GM10248 (cell line): ENCODE results near the gene TXLNG.
"Not testable (repeated sequence)": the region's sequence is repeated elsewhere in the genome, so short reads cannot be mapped to it uniquely, and the experiment has no call there.

Source experiments
- CTCF ChIA-PET: fragments of 300-600 bp; sonication (Branson Sonifier 250); formaldehyde crosslinking; extraction: SDS; loops from one replicate; lab custom pipeline; 2021; ENCODE audit warnings: antibody characterized with exemption; lab: Yijun Ruan, JAX
- POLR2A ChIA-PET: fragments of 350-650 bp; sonication (Branson Sonifier 250); formaldehyde crosslinking; extraction: SDS; loops from one replicate; lab custom pipeline; 2020; ENCODE audit warnings: antibody characterized with exemption; lab: Yijun Ruan, JAX
- DNase-seq: peaks from one replicate; pipeline ENCODE4 v3.0.0; 2012; ENCODE audit errors: extremely low spot score
- TF ChIP-seq, protein P1 (sequence below): IDR thresholded peaks from 2 replicates; pipeline ENCODE4 v1.5.1; 2012; ENCODE audit warnings: mild to moderate bottlenecking, low read depth; ENCODE audit errors: extremely low read depth, missing control alignments, control extremely low read depth

TXLNG gene

GRCh38 chrX:16770970-16771482 lies 15.2 kb upstream of the TXLNG start:
- CTCF ChIA-PET, result interaction anchor here (1.4 kb wide), 1 partner anchor 14 kb away, joined by 3 read pairs; no protein-coding TSS in a partner anchor
- POLR2A ChIA-PET, result no interaction called here
- no peak for DNase-seq
- TF ChIP-seq, protein P1, sequence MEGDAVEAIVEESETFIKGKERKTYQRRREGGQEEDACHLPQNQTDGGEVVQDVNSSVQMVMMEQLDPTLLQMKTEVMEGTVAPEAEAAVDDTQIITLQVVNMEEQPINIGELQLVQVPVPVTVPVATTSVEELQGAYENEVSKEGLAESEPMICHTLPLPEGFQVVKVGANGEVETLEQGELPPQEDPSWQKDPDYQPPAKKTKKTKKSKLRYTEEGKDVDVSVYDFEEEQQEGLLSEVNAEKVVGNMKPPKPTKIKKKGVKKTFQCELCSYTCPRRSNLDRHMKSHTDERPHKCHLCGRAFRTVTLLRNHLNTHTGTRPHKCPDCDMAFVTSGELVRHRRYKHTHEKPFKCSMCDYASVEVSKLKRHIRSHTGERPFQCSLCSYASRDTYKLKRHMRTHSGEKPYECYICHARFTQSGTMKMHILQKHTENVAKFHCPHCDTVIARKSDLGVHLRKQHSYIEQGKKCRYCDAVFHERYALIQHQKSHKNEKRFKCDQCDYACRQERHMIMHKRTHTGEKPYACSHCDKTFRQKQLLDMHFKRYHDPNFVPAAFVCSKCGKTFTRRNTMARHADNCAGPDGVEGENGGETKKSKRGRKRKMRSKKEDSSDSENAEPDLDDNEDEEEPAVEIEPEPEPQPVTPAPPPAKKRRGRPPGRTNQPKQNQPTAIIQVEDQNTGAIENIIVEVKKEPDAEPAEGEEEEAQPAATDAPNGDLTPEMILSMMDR, result no peak

GRCh38 chrX:16771483-16772398 lies 14.5 kb upstream of the TXLNG start:
- DNase-seq, result no peak
- ChIA-PET POLR2A (no interaction called here), CTCF (interaction anchor here (1.4 kb wide), 1 partner anchor 15 kb away, joined by 3 read pairs; no protein-coding TSS in a partner anchor)
- TF ChIP-seq, protein P1, result no peak

DNA sequence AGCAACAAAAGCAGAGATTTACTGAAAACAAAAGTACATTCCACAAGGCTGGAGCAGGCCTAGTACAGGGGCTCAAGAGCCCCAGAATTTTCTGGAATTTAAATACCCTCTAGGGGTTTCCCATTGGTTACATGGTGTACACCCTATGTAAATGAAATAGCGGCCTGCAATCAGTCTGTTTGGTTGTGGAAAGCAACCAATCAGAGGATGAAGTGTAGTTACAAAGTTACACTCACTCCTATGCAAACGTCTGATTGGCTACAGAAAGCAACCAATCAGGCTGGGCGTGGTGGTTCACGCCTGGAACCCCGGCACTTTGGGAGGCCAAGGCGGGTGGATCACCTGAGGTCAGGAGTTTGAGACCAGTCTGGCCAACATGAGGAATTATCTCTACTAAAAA lies 13.8 kb upstream of the TXLNG start:
- no peak for DNase-seq
- POLR2A ChIA-PET, result no interaction called here
- CTCF ChIA-PET, result no interaction called here
- TF ChIP-seq, protein P1, result no peak

- DNase-seq, result no peak
- ChIA-PET POLR2A (no interaction called here), CTCF (no interaction called here)
- TF ChIP-seq, protein P1, result no peak
Observed at GRCh38 chrX:16774746-16775145, 11.5 kb upstream of the TXLNG start.

DNA sequence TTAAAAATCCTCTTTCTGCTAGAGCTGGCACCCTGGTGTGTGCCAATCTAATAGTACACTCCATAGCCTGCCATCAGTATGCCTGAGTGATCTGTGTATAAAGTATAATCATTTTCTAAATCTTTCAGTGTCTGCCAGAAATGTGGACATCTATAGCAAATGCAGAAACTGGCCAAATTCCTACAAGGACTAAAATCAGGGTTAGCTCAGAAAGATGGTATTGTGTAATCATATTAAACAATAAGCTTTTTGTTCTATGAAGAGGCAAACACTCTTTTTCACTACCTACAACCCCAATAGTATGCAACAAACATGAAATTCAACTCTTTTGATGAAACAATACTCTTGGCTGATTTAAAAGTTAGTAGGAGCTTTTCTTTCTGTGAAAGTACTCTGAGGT lies 7.7 kb upstream of the TXLNG start:
- ChIA-PET CTCF (no interaction called here), POLR2A (no interaction called here)
- TF ChIP-seq, protein P1, result no peak
- no peak for DNase-seq

GRCh38 chrX:16778993-16779392 lies 7.3 kb upstream of the TXLNG start:
- CTCF ChIA-PET, result no interaction called here
- POLR2A ChIA-PET, result no interaction called here
- DNase-seq, result no peak
- TF ChIP-seq, protein P1, result no peak

- CTCF ChIA-PET, DNase-seq, POLR2A ChIA-PET: not testable (repeated sequence)
Observed at GRCh38 chrX:16779815-16780214, 6.5 kb upstream of the TXLNG start.
